Breast epithelium (tissue), 4 donors: ENCODE measurements around the gene TMCC1. TPM values are rescaled to one million over a fixed set of nuclear protein-coding genes. Genes with fewer than 3 reads are reported as not detected.

ENCODE experiments used
- DNase-seq, 2 donors: peaks; one replicate each; pipeline ENCODE4 v3.0.0-alpha.2; 2019; ENCODE audit warnings: low spot score in 2 of 2
- H3K27ac ChIP-seq, 2 donors: fragments of 200-600 bp; sonication (generic) in 1 of 2; one replicate each; pipeline ENCODE4 v1.5.1; 2016 to 2019; ENCODE audit warnings: mild to moderate bottlenecking in 1 of 2
- H3K27me3 ChIP-seq, 2 donors: fragments of 200-600 bp; sonication (generic) in 1 of 2; one replicate each; pipeline versions ENCODE4 v1.5.1 to v1.6.0; 2017 to 2019; ENCODE audit warnings: control low read depth in 1 of 2, mild to moderate bottlenecking in 1 of 2
- H3K36me3 ChIP-seq: fragments of 200-600 bp; one replicate; pipeline ENCODE4 v1.5.1; 2019
- H3K4me1 ChIP-seq, 2 donors: fragments of 200-600 bp; sonication (generic); one replicate each; pipeline ENCODE4 v1.5.1; 2016 to 2019; ENCODE audit warnings: control low read depth in 1 of 2
- H3K4me3 ChIP-seq, 3 donors: fragments of 200-600 bp; sonication (generic); 1 replicate in 2 of 3; 2 replicates in 1 of 3; pipeline ENCODE4 v1.5.1; 2016 to 2019; ENCODE audit warnings: mild to moderate bottlenecking in 3 of 3, moderate library complexity in 2 of 3
- H3K9me3 ChIP-seq, 2 donors: fragments of 200-600 bp; sonication (generic) in 1 of 2; one replicate each; pipeline ENCODE4 v1.5.1; 2016 to 2019; ENCODE audit warnings: control low read depth in 1 of 2
- POLR2A ChIP-seq: fragments of 450-650 bp; IDR thresholded peaks from one replicate; pipeline ENCODE4 v1.6.1; 2016; ENCODE audit warnings: antibody characterized with exemption, mild to moderate bottlenecking, moderate library complexity
- POLR2AphosphoS5 ChIP-seq, 3 donors: sonication (generic); formaldehyde crosslinking; IDR thresholded peaks; one replicate each; pipeline ENCODE4 v1.6.1; 2017; ENCODE audit warnings: antibody characterized with exemption in 3 of 3
- intact Hi-C: fragments of 100-400 bp; cut with DNase I; formaldehyde crosslinking; loops from one replicate; pipeline ENCODE4 v1.15.1; 2023; ENCODE audit warnings: low total_unique reads
- total RNA-seq, 3 donors: library from RNA; depleted of rRNA; stranded (reverse); fragments of >200 nt; gene quantifications; one replicate each; pipeline ENCODE4 v1.1.0, GENCODE V29; 2016
- TF ChIP-seq, protein P1 (sequence below), 3 donors: fragments of 450-650 bp; IDR thresholded peaks; one replicate each; pipeline ENCODE4 v1.5.1; 2016 to 2017; ENCODE audit warnings: antibody characterized with exemption in 3 of 3, mild to moderate bottlenecking in 3 of 3, moderate library complexity in 3 of 3

Gene TMCC1
- total RNA-seq, 3 donors from 2014 or later = 29.4 to 48.1 (median 29.8) TPM

DNA sequence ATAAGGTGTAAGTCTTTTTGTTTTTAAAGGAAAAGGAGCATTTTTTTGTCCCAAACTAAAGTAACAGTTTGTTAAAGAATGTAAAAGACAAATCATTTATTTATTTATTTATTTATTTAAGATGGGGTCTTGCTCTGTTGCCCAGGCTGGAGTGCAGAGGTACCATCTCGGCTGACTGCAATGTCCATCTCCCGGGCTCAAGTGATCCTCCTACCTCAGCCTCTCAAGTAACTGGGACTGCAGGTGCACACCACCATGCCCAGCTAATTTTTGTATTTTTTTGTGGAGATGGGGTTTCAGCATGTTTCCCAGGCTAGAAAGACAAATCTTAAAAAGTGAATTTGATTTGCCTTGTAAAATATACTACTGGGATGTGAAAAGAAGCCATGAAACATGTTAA is 200.8 kb downstream of the TMCC1 start:
- Histone ChIP-seq H3K4me1 (peaks cover 0 to 3% of the 10 kb centered on the region in 2 donors), H3K9me3 (no peaks in the 10 kb centered on the region), H3K27me3 (no peaks in the 10 kb centered on the region), H3K27ac (no peak overlapping the region), H3K4me3 (no peak overlapping the region), H3K36me3 (no peaks in the 10 kb centered on the region)
- DNase-seq = no peak
- intact Hi-C loops = no loop called here
- TF ChIP-seq POLR2AphosphoS5 (IDR thresholded peaks at IDR 0.05) (no peak), POLR2A (no peak)
- TF ChIP-seq, protein P1, sequence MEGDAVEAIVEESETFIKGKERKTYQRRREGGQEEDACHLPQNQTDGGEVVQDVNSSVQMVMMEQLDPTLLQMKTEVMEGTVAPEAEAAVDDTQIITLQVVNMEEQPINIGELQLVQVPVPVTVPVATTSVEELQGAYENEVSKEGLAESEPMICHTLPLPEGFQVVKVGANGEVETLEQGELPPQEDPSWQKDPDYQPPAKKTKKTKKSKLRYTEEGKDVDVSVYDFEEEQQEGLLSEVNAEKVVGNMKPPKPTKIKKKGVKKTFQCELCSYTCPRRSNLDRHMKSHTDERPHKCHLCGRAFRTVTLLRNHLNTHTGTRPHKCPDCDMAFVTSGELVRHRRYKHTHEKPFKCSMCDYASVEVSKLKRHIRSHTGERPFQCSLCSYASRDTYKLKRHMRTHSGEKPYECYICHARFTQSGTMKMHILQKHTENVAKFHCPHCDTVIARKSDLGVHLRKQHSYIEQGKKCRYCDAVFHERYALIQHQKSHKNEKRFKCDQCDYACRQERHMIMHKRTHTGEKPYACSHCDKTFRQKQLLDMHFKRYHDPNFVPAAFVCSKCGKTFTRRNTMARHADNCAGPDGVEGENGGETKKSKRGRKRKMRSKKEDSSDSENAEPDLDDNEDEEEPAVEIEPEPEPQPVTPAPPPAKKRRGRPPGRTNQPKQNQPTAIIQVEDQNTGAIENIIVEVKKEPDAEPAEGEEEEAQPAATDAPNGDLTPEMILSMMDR (IDR thresholded peaks at IDR 0.05) = no peak

DNA sequence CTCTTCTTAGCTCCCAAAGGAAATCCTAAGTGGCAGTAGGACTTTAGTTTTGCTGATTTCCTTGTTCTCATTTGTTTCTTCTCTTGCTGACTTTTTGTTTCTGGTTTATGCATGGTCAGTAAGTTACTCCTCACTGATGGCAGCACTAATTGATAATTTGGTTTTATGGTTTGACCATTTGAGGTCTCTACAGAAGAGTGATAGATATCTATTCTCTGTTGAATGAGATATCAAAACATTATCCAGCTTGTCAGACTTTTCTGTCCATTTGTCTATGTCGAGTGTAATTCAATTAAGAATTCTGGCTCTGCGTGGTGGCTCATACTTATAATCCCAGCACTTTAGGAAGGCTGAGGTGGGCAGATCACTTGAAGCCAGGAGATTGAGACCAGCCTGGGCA is 202.5 kb downstream of the TMCC1 start:
- TF ChIP-seq POLR2A (no peak), POLR2AphosphoS5 (IDR thresholded peaks at IDR 0.05) (no peak)
- TF ChIP-seq, protein P1 (IDR thresholded peaks at IDR 0.05) = no peak
- no peak for DNase-seq
- no peak overlapping the region for H3K4me3 ChIP-seq
- H3K27ac ChIP-seq = no peak overlapping the region
- H3K4me1 ChIP-seq = peaks cover 0 to 3% of the 10 kb centered on the region in 2 donors
- no peaks in the 10 kb centered on the region for H3K9me3 ChIP-seq
- no peaks in the 10 kb centered on the region for H3K36me3 ChIP-seq
- intact Hi-C loops = no loop called here
- no peaks in the 10 kb centered on the region for H3K27me3 ChIP-seq

DNA sequence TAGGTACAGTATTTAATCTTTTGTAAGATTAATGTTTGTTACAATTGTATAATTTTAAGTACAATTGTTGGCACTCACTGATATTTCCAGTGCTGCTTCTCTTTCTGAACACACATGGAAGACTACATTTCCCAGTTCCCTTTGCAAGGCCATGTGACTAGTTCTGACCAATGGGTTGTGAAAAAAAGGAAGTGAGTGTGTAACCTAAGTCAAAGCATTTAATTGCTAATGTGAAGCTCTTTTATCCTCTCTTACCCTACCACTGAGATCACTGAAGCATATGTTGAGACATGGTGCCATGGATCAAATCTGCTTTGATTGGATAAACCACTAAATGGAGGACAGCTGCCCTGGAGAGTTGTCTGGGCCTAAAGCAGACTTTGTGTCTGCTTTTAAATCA is 203.1 kb downstream of the TMCC1 start:
- intact Hi-C loops = no loop called here
- no peak for DNase-seq

DNA sequence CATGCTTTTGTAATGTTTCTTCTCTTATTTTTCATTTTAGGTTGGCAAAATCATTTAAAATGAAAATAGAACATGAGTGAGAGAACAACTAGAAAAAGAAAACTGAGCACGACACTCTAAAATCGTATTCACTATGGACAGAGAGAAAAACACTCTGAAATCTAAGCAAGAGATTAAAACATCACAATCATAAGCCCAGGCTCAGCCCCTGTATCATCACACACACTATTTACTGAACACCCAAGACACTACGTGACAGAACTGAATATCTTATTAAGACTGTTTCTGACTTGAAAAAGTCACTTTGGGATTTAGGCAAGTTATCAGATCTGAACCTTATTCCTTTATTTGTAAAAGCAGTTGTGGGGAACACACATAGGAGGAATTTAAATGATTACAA is 204.5 kb downstream of the TMCC1 start:
- H3K27ac ChIP-seq = no peak overlapping the region
- H3K4me3 ChIP-seq = no peak overlapping the region
- intact Hi-C loops = no loop called here
- no peaks in the 10 kb centered on the region for H3K9me3 ChIP-seq
- DNase-seq = no peak
- TF ChIP-seq, protein P1 (IDR thresholded peaks at IDR 0.05) = no peak
- TF ChIP-seq POLR2AphosphoS5 (IDR thresholded peaks at IDR 0.05) = no peak
- TF ChIP-seq POLR2A = no peak
- peaks cover 0 to 12% of the 10 kb centered on the region in 2 donors for H3K4me1 ChIP-seq
- no peaks in the 10 kb centered on the region for H3K27me3 ChIP-seq
- H3K36me3 ChIP-seq = no peaks in the 10 kb centered on the region

More for the DNA sequence above, 203.1 kb downstream of the TMCC1 start:
- Histone ChIP-seq H3K27ac (no peak overlapping the region), H3K9me3 (no peaks in the 10 kb centered on the region), H3K36me3 (no peaks in the 10 kb centered on the region), H3K27me3 (no peaks in the 10 kb centered on the region), H3K4me1 (peaks cover 0 to 3% of the 10 kb centered on the region in 2 donors), H3K4me3 (no peak overlapping the region)
- TF ChIP-seq, protein P1 (IDR thresholded peaks at IDR 0.05) = no peak
- TF ChIP-seq POLR2A = no peak
- TF ChIP-seq POLR2AphosphoS5 (IDR thresholded peaks at IDR 0.05) = no peak

DNA sequence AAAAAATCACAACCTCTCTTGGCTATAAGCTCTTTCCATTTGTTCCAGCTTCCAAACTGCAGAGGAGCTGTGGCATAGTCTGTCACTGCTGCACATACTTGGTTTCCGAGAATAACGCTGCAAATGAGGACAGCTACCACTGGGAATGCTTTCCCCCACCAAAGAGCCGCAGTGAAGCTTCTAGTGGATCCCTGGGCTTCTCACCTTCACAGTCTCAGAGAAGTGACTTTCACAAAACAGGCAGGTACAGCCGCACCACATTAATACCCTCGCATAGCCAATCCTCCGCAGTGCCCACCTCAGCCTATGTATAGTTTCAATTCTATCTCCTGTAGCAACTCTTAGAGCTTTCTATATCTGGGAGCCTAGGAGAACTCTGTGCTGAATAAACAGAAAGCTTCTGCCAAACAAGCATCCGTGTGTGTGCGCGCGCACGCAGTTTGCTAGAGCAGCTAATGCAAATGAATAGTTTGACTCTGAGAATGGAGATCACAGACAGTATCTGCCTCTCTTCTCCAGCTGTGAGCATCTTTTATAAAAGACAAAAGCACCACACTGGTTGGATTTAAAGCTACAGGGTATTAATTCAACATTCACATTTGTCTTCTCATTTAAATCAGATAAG is 205.1 kb downstream of the TMCC1 start:
- no peak for TF ChIP-seq POLR2AphosphoS5 (IDR thresholded peaks at IDR 0.05)
- TF ChIP-seq, protein P1 (IDR thresholded peaks at IDR 0.05) = no peak
- Histone ChIP-seq H3K36me3 (no peaks in the 10 kb centered on the region), H3K4me3 (peak overlapping the region in 2 of 3 donors; percentile 23 to 52), H3K4me1 (peaks cover 0 to 17% of the 10 kb centered on the region in 2 donors), H3K27me3 (no peaks in the 10 kb centered on the region), H3K9me3 (no peaks in the 10 kb centered on the region), H3K27ac (peak overlapping the region; percentile 24 to 59)
- intact Hi-C loops = no loop called here
- peak; percentile 42 to 81 for DNase-seq
